Stomach (tissue), 4 donors: Measurements from ENCODE around the gene TRAIP.

Experiments used
- EP300 ChIP-seq: sonication (generic); formaldehyde crosslinking; IDR thresholded peaks from one replicate; pipeline ENCODE4 v1.6.1; 2017; ENCODE audit warnings: antibody characterized with exemption
- POLR2A ChIP-seq, 4 donors: fragments of 450-650 bp; IDR thresholded peaks; one replicate each; pipeline ENCODE4 v1.6.1; 2016; ENCODE audit warnings: antibody characterized with exemption in 4 of 4, control low read depth in 2 of 4, mild to moderate bottlenecking in 1 of 4, moderate library complexity in 1 of 4
- TF ChIP-seq, protein P1 (sequence below), 7 experiments: fragments of 450-650 bp in 4 of 7; fragments of 200-600 bp in 3 of 7; sonication (generic) in 3 of 7; IDR thresholded peaks; one replicate each; pipeline ENCODE4 v1.5.1; 2016 to 2019; ENCODE audit warnings: antibody characterized with exemption in 7 of 7, control low read depth in 2 of 7, mild to moderate bottlenecking in 1 of 7

DNA sequence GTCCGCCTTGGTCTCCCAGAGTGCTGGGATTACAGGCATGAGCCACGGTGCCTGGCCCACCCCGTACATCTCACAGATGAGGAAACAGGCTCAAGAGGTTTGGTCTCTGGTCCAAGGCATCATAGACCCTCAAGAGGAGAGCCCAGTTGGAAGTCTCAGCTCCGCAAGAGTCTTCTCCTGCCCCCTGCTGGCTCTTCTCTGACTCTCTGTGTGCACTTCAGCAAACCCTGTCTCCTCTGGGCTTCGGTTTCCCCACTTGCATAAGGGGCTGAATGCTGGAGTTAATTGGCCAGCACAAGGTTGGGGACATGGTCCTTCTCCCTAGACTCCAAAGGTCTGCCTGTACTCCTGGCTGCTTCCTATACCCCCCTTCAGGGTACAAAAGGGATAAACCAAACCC lies 43.5 kb upstream of the TRAIP start:
- TF ChIP-seq, protein P1, sequence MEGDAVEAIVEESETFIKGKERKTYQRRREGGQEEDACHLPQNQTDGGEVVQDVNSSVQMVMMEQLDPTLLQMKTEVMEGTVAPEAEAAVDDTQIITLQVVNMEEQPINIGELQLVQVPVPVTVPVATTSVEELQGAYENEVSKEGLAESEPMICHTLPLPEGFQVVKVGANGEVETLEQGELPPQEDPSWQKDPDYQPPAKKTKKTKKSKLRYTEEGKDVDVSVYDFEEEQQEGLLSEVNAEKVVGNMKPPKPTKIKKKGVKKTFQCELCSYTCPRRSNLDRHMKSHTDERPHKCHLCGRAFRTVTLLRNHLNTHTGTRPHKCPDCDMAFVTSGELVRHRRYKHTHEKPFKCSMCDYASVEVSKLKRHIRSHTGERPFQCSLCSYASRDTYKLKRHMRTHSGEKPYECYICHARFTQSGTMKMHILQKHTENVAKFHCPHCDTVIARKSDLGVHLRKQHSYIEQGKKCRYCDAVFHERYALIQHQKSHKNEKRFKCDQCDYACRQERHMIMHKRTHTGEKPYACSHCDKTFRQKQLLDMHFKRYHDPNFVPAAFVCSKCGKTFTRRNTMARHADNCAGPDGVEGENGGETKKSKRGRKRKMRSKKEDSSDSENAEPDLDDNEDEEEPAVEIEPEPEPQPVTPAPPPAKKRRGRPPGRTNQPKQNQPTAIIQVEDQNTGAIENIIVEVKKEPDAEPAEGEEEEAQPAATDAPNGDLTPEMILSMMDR (IDR thresholded peaks at IDR 0.05) = peak in 1 of 7 experiments; percentile 8
- no peak for TF ChIP-seq POLR2A (IDR thresholded peaks at IDR 0.05)
- TF ChIP-seq EP300 = no peak
